Transverse colon (tissue), 4 donors: Measurements from ENCODE around the gene CCNI. TPM values are rescaled to one million over a fixed set of nuclear protein-coding genes. Genes with fewer than 3 reads are reported as not detected.
"Not testable (repeated sequence)": the region's sequence is repeated elsewhere in the genome, so short reads cannot be mapped to it uniquely, and the experiment has no call there.

Experiments
- DNase-seq: peaks from one replicate; pipeline ENCODE4 v3.0.0-alpha.2; 2019
- H3K27ac ChIP-seq, 4 donors: fragments of 200-600 bp; sonication (generic); 2 replicates each; pipeline ENCODE4 v1.5.1; 2016 to 2018; ENCODE audit warnings: inconsistent platforms in 4 of 4
- H3K27me3 ChIP-seq: fragments of 200-600 bp; sonication (generic); 2 replicates; pipeline ENCODE4 v1.5.1; 2017; ENCODE audit warnings: inconsistent platforms
- H3K36me3 ChIP-seq, 4 donors: fragments of 200-600 bp; sonication (generic); 2 replicates each; pipeline ENCODE4 v1.5.1; 2017 to 2019; ENCODE audit warnings: inconsistent platforms in 4 of 4
- H3K4me1 ChIP-seq, 4 donors: fragments of 200-600 bp; sonication (generic); 2 replicates each; pipeline ENCODE4 v1.5.1; 2017 to 2020; ENCODE audit warnings: inconsistent platforms in 4 of 4
- H3K4me3 ChIP-seq, 4 donors: fragments of 200-600 bp; sonication (generic); 1 replicate in 1 of 4; 2 replicates in 3 of 4; pipeline versions ENCODE4 v1.5.1 to v1.6.1; 2017 to 2019; ENCODE audit warnings: inconsistent platforms in 4 of 4
- H3K9me3 ChIP-seq, 2 donors: fragments of 200-600 bp; sonication (generic); 2 replicates each; pipeline ENCODE4 v1.5.1; 2017 to 2019; ENCODE audit warnings: inconsistent platforms in 2 of 2
- CTCF ChIP-seq, 5 experiments: fragments of 200-600 bp in 3 of 5; fragments of 450-650 bp in 2 of 5; sonication (generic) in 3 of 5; IDR thresholded peaks; 1 replicate in 2 of 5; 2 replicates in 3 of 5; pipeline ENCODE4 v1.5.1; 2016 to 2017; ENCODE audit warnings: antibody characterized with exemption in 5 of 5, inconsistent platforms in 3 of 5, mild to moderate bottlenecking in 2 of 5, moderate library complexity in 1 of 5
- EP300 ChIP-seq: sonication (generic); formaldehyde crosslinking; IDR thresholded peaks from one replicate; pipeline ENCODE4 v1.6.1; 2017; ENCODE audit warnings: antibody characterized with exemption, low read depth
- POLR2A ChIP-seq: fragments of 450-650 bp; IDR thresholded peaks from one replicate; pipeline ENCODE4 v1.6.1; 2016; ENCODE audit warnings: antibody characterized with exemption, mild to moderate bottlenecking, moderate library complexity
- POLR2AphosphoS5 ChIP-seq, 3 donors: sonication (generic); formaldehyde crosslinking; IDR thresholded peaks; one replicate each; pipeline ENCODE4 v1.6.1; 2016; ENCODE audit warnings: antibody characterized with exemption in 3 of 3
- WGBS, 2 donors: methylation state at CpG; one replicate each; pipeline ENCODE4 v1.1.5; 2018; ENCODE audit warnings: low coverage in 1 of 2; 5-methylcytosine and 5-hydroxymethylcytosine counted together
- in situ Hi-C, 4 donors: fragments of 200-750 bp; cut with MboI; loops; one replicate each; pipeline versions ENCODE4 v1.15.0 to v1.15.1; 2017; ENCODE audit warnings: low sequenced_read_pairs in 3 of 4, low pct_ligation_motif_present in 1 of 4, low pct_unique_long_range_greater_than_20kb in 1 of 4
- intact Hi-C: fragments of 100-400 bp; cut with DNase I; formaldehyde crosslinking; loops from one replicate; pipeline ENCODE4 v1.15.1; 2023; ENCODE audit warnings: low total_unique reads
- total RNA-seq, 4 donors: library from RNA; depleted of rRNA; stranded (reverse); fragments of >200 nt; gene quantifications; one replicate each; pipeline ENCODE4 v1.1.0, GENCODE V29; 2016

Gene CCNI
- total RNA-seq, 4 donors from 2014 or later: 91.7 to 206 (median 154) TPM

GRCh38 chr4:77094496-77094895 is 18.7 kb upstream of the CCNI start:
- no peak overlapping the region for H3K4me3 ChIP-seq
- H3K27me3 ChIP-seq: no peaks in the 10 kb centered on the region
- in situ Hi-C loops (loop anchor here in 3 of 4 donors (10.0 kb wide), 1 partner anchor 110 kb away; no protein-coding TSS in a partner anchor), intact Hi-C loops (no loop called here)
- H3K27ac ChIP-seq: no peak overlapping the region
- H3K4me1 ChIP-seq: peaks cover 0 to 3% (median 0%) of the 10 kb centered on the region in 4 donors
- TF ChIP-seq EP300 (no peak), POLR2A (no peak), POLR2AphosphoS5 (IDR thresholded peaks at IDR 0.05) (no peak), CTCF (IDR thresholded peaks at IDR 0.05) (no peak)
- no peaks in the 10 kb centered on the region for H3K36me3 ChIP-seq
- WGBS, 2 donors: 90 to 91% methylated on average over 3 of the region's 3 CpGs
- no peaks in the 10 kb centered on the region for H3K9me3 ChIP-seq
- no peak for DNase-seq

GRCh38 chr4:77093401-77093800 is 17.6 kb upstream of the CCNI start:
- Histone ChIP-seq H3K9me3 (no peaks in the 10 kb centered on the region), H3K4me3 (no peak overlapping the region), H3K4me1 (peaks cover 0 to 3% (median 0%) of the 10 kb centered on the region in 4 donors), H3K27ac (no peak overlapping the region), H3K27me3 (no peaks in the 10 kb centered on the region), H3K36me3 (no peaks in the 10 kb centered on the region)
- no peak for DNase-seq
- intact Hi-C loops: no loop called here
- in situ Hi-C loops: loop anchor here in 3 of 4 donors (10.0 kb wide), 1 partner anchor 111 kb away; no protein-coding TSS in a partner anchor
- TF ChIP-seq POLR2A (no peak), CTCF (IDR thresholded peaks at IDR 0.05) (no peak), POLR2AphosphoS5 (IDR thresholded peaks at IDR 0.05) (no peak)
- 74 to 91% methylated on average over 1 of the region's 1 CpG for whole genome bisulfite sequencing, 2 donors

GRCh38 chr4:77092975-77093374 is 17.2 kb upstream of the CCNI start:
- TF ChIP-seq POLR2A: no peak
- TF ChIP-seq CTCF (IDR thresholded peaks at IDR 0.05): no peak
- TF ChIP-seq EP300: no peak
- TF ChIP-seq POLR2AphosphoS5 (IDR thresholded peaks at IDR 0.05): no peak
- DNase-seq: no peak
- in situ Hi-C loops: loop anchor here in 3 of 4 donors (10.0 kb wide), 1 partner anchor 112 kb away; no protein-coding TSS in a partner anchor

DNA sequence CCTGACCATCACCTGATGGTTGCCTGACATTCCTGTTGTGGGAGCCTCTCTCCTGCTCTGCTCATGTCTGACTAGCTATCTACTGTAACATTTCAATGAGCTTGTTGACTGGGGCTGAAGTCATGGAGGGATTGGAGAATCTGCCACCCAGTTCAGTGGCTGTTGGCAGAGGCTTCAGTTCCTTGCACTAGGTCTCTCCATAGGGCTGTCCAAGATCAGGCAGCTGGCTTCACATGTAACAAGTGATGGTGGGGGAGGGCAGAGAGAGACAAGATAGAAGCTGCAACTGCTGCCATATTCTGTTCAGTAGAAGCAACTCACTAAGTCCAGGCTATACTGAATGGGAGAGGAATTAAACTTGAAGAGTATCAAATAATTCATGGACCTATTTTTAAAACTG is 14.1 kb upstream of the CCNI start:
- intact Hi-C loops (no loop called here), in situ Hi-C loops (loop anchor here in 3 of 4 donors (10.0 kb wide), 1 partner anchor 115 kb away; no protein-coding TSS in a partner anchor)
- Histone ChIP-seq H3K27ac (no peak overlapping the region), H3K9me3 (no peaks in the 10 kb centered on the region), H3K4me1 (no peaks in the 10 kb centered on the region), H3K27me3 (no peaks in the 10 kb centered on the region), H3K36me3 (no peaks in the 10 kb centered on the region), H3K4me3 (no peak overlapping the region)
- no peak for DNase-seq
- TF ChIP-seq POLR2AphosphoS5 (IDR thresholded peaks at IDR 0.05): no peak

More at GRCh38 chr4:77092975-77093374, 17.2 kb upstream of the CCNI start:
- no peaks in the 10 kb centered on the region for H3K27me3 ChIP-seq
- intact Hi-C loops: no loop called here
- H3K36me3 ChIP-seq: no peaks in the 10 kb centered on the region
- H3K4me1 ChIP-seq: peaks cover 0 to 3% (median 0%) of the 10 kb centered on the region in 4 donors
- H3K9me3 ChIP-seq: no peaks in the 10 kb centered on the region
- WGBS, 2 donors: 81 to 92% methylated on average over 2 of the region's 2 CpGs
- H3K4me3 ChIP-seq: no peak overlapping the region
- H3K27ac ChIP-seq: no peak overlapping the region

DNA sequence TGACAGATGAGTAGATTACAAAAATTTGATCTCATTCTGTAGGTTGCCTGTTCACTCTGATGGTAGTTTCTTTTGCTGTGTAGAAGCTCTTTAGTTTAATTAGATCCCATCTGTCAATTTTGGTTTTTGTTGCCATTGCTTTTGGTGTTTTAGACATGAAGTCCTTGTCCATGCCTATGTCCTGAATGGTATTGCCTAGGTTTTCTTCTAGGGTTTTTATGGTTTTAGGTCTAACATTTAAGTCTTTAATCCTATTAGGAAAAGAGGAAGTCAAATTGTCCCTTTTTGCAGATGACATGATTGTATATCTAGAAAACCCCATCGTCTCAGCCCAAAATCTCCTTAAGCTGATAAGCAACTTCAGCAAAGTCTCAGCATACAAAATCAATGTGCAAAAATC is 11.2 kb upstream of the CCNI start:
- H3K36me3 ChIP-seq, DNase-seq, H3K4me1 ChIP-seq, H3K4me3 ChIP-seq, intact Hi-C loops, H3K9me3 ChIP-seq, H3K27me3 ChIP-seq, in situ Hi-C loops, H3K27ac ChIP-seq: not testable (repeated sequence)
- WGBS, 2 donors: 71 to 91% methylated on average over 1 of the region's 1 CpG
